DOHH2 (cell line): Measurements from ENCODE around the gene DNAI4.

Experiments
- H3F3A ChIP-seq: fragments of 200-600 bp; sonication (generic), shearing (Covaris generic); 2 replicates; pipeline ENCODE4 v1.6.0; 2016; ENCODE audit warnings: antibody characterized with exemption, mild to moderate bottlenecking; ENCODE audit not compliant: control insufficient read depth, insufficient read depth
- H3K27ac ChIP-seq: fragments of 200-600 bp; sonication (generic); 2 replicates; pipeline ENCODE4 v1.5.1; 2014; ENCODE audit warnings: low read depth, mild to moderate bottlenecking, low read length, moderate library complexity
- H3K27me3 ChIP-seq: fragments of 200-600 bp; sonication (generic); 2 replicates; pipeline ENCODE4 v1.6.1; 2014; ENCODE audit warnings: mild to moderate bottlenecking, low read length, mixed read lengths; ENCODE audit not compliant: control insufficient read depth
- H3K36me3 ChIP-seq: fragments of 200-600 bp; sonication (generic); 2 replicates; pipeline ENCODE4 v1.6.1; 2014; ENCODE audit warnings: mild to moderate bottlenecking, low read length, moderate library complexity, mixed read lengths; ENCODE audit not compliant: control insufficient read depth
- H3K4me1 ChIP-seq: fragments of 200-600 bp; sonication (generic); 2 replicates; pipeline ENCODE4 v1.6.1; 2014; ENCODE audit warnings: mild to moderate bottlenecking, low read length, mixed read lengths; ENCODE audit not compliant: control insufficient read depth
- H3K4me2 ChIP-seq: fragments of 200-600 bp; sonication (generic); 2 replicates; pipeline ENCODE4 v1.6.0; 2014; ENCODE audit warnings: mild to moderate bottlenecking, low read length, moderate library complexity
- H3K4me3 ChIP-seq: fragments of 200-600 bp; sonication (generic); 2 replicates; pipeline ENCODE4 v1.5.1; 2014; ENCODE audit warnings: mild to moderate bottlenecking, low read length, mixed read lengths
- H3K79me2 ChIP-seq: fragments of 200-600 bp; sonication (generic); 2 replicates; pipeline ENCODE4 v1.6.1; 2014; ENCODE audit warnings: mild to moderate bottlenecking, low read length, mixed read lengths; ENCODE audit not compliant: control insufficient read depth
- H3K9me2 ChIP-seq: fragments of 200-600 bp; sonication (generic); replicated peaks from 2 replicates; pipeline ENCODE4 v1.6.1; 2014; ENCODE audit warnings: mild to moderate bottlenecking, low read length, mixed read lengths; ENCODE audit not compliant: control insufficient read depth
- H3K9me3 ChIP-seq: fragments of 200-600 bp; sonication (generic); 2 replicates; pipeline ENCODE4 v1.6.1; 2014; ENCODE audit warnings: antibody characterized with exemption, low read length, mixed read lengths; ENCODE audit not compliant: control insufficient read depth, insufficient read depth
- H4K20me1 ChIP-seq: fragments of 200-600 bp; sonication (generic); 2 replicates; pipeline ENCODE4 v1.6.0; 2014; ENCODE audit warnings: low read depth, mild to moderate bottlenecking, antibody characterized with exemption, low read length, moderate library complexity; ENCODE audit not compliant: control insufficient read depth, insufficient read depth
- CTCF ChIP-seq: fragments of 200-600 bp; sonication (generic); IDR thresholded peaks from one replicate; pipeline ENCODE4 v1.5.1; 2014; ENCODE audit warnings: antibody characterized with exemption, mild to moderate bottlenecking, low read depth, low read length; ENCODE audit not compliant: poor library complexity, severe bottlenecking
- EZH2phosphoT487 ChIP-seq: fragments of 200-600 bp; sonication (generic); IDR thresholded peaks from 2 replicates; pipeline ENCODE4 v1.6.1; 2017; ENCODE audit warnings: borderline replicate concordance, mild to moderate bottlenecking, antibody characterized with exemption, low read length, moderate library complexity, mixed read lengths

DNAI4 gene

GRCh38 chr1:66954208-66954607, 29.6 kb upstream of the DNAI4 start:
- Histone ChIP-seq H3K4me2 (no peak overlapping the region), H3K9me3 (no peaks in the 10 kb centered on the region), H3K27ac (no peak overlapping the region), H3K4me1 (no peaks in the 10 kb centered on the region), H3K27me3 (no peaks in the 10 kb centered on the region), H3K79me2 (peaks cover 6% of the 10 kb centered on the region; the same call in 1 of the 2 replicates), H3K36me3 (peaks cover 76% of the 10 kb centered on the region), H4K20me1 (no peaks in the 10 kb centered on the region), H3K9me2 (no peaks in the 10 kb centered on the region), H3F3A (no peaks in the 10 kb centered on the region), H3K4me3 (no peak overlapping the region)
- TF ChIP-seq EZH2phosphoT487 (no peak), CTCF (no peak)

GRCh38 chr1:66951513-66951912, 26.9 kb upstream of the DNAI4 start:
- H4K20me1 ChIP-seq: no peaks in the 10 kb centered on the region
- H3K4me1 ChIP-seq: no peaks in the 10 kb centered on the region
- no peaks in the 10 kb centered on the region; the same call in 1 of the 2 replicates for H3F3A ChIP-seq
- TF ChIP-seq CTCF: no peak
- TF ChIP-seq EZH2phosphoT487: no peak
- no peak overlapping the region for H3K4me3 ChIP-seq
- no peak overlapping the region for H3K27ac ChIP-seq
- no peak overlapping the region for H3K4me2 ChIP-seq
- peaks cover 6% of the 10 kb centered on the region; the same call in 1 of the 2 replicates for H3K79me2 ChIP-seq
- peaks cover 77% of the 10 kb centered on the region for H3K36me3 ChIP-seq
- no peaks in the 10 kb centered on the region for H3K27me3 ChIP-seq
- H3K9me2 ChIP-seq: no peaks in the 10 kb centered on the region
- H3K9me3 ChIP-seq: no peaks in the 10 kb centered on the region

GRCh38 chr1:66947267-66947666, 22.6 kb upstream of the DNAI4 start:
- peaks cover 76% of the 10 kb centered on the region for H3K36me3 ChIP-seq
- no peak overlapping the region for H3K27ac ChIP-seq
- H4K20me1 ChIP-seq: no peaks in the 10 kb centered on the region
- no peak overlapping the region for H3K4me2 ChIP-seq
- H3K9me2 ChIP-seq: no peaks in the 10 kb centered on the region
- no peaks in the 10 kb centered on the region; the same call in 1 of the 2 replicates for H3F3A ChIP-seq
- H3K4me3 ChIP-seq: no peak overlapping the region
- H3K9me3 ChIP-seq: no peaks in the 10 kb centered on the region
- H3K79me2 ChIP-seq: peaks cover 18% of the 10 kb centered on the region
- TF ChIP-seq CTCF (no peak), EZH2phosphoT487 (no peak)
- no peaks in the 10 kb centered on the region for H3K27me3 ChIP-seq
- no peaks in the 10 kb centered on the region for H3K4me1 ChIP-seq
